CD4-positive, CD25-positive, alpha-beta regulatory T cell (primary cell): ENCODE measurements around the gene COPS3. TPM values are rescaled to one million over a fixed set of nuclear protein-coding genes. Genes with fewer than 3 reads are reported as not detected.

ENCODE experiments used
- ATAC-seq, 2 donors: fragments of 150-1000 bp; cut with Tn5 transposase; one replicate each; pipeline ENCODE4 v1.10.0; 2021; ENCODE audit warnings: low read depth in 2 of 2, moderate number of reproducible peaks in 2 of 2, moderate library complexity in 1 of 2
- DNase-seq, 3 donors: peaks; one replicate each; pipeline versions ENCODE4 v3.0.0 to v3.0.0-alpha.2; 2012 to 2022; ENCODE audit warnings: mixed read lengths in 1 of 3
- H3K27ac ChIP-seq: one replicate; pipeline ENCODE4 v1.7.0; 2013; ENCODE audit warnings: mild to moderate bottlenecking, low read length; ENCODE audit not compliant: insufficient read depth, poor library complexity, severe bottlenecking
- H3K27me3 ChIP-seq: one replicate; pipeline ENCODE4 v1.7.0; 2013; ENCODE audit warnings: low read length; ENCODE audit not compliant: control insufficient read depth, insufficient read depth
- H3K36me3 ChIP-seq: one replicate; pipeline ENCODE4 v1.7.0; 2013; ENCODE audit warnings: mild to moderate bottlenecking, low read length, moderate library complexity; ENCODE audit not compliant: control insufficient read depth, insufficient read depth
- H3K4me1 ChIP-seq: 2 replicates; pipeline ENCODE4 v1.7.0; 2013; ENCODE audit warnings: mild to moderate bottlenecking, low read length; ENCODE audit not compliant: insufficient read depth, control insufficient read depth, poor library complexity, severe bottlenecking
- H3K4me3 ChIP-seq: one replicate; pipeline ENCODE4 v1.7.0; 2013; ENCODE audit warnings: low read depth, mild to moderate bottlenecking, low read length, moderate library complexity
- H3K9me3 ChIP-seq, 2 experiments: 1 replicate in 1 of 2; 2 replicates in 1 of 2; pipeline ENCODE4 v1.7.0; 2013; ENCODE audit warnings: low read length in 2 of 2, mild to moderate bottlenecking in 1 of 2, moderate library complexity in 1 of 2; ENCODE audit not compliant: control insufficient read depth in 2 of 2
- H3K27ac Mint-ChIP-seq, 3 donors: one replicate each; pipeline ENCODE4 v1.8.0; 2020 to 2022; ENCODE audit warnings: mild to moderate bottlenecking in 3 of 3, mixed read lengths in 3 of 3, moderate library complexity in 2 of 3
- H3K27me3 Mint-ChIP-seq: one replicate; pipeline ENCODE4 v1.8.0; 2022; ENCODE audit warnings: mild to moderate bottlenecking, mixed read lengths
- H3K36me3 Mint-ChIP-seq: one replicate; pipeline ENCODE4 v1.8.0; 2020; ENCODE audit warnings: mixed read lengths
- H3K4me1 Mint-ChIP-seq, 4 donors: one replicate each; pipeline ENCODE4 v1.8.0; 2020 to 2022; ENCODE audit warnings: mixed read lengths in 4 of 4, mild to moderate bottlenecking in 1 of 4
- H3K4me3 Mint-ChIP-seq, 4 donors: one replicate each; pipeline ENCODE4 v1.8.0; 2020 to 2022; ENCODE audit warnings: mild to moderate bottlenecking in 4 of 4, mixed read lengths in 4 of 4, moderate library complexity in 3 of 4
- H3K9me3 Mint-ChIP-seq, 7 donors: one replicate each; pipeline ENCODE4 v1.8.0; 2020 to 2022; ENCODE audit warnings: mixed read lengths in 7 of 7, mild to moderate bottlenecking in 3 of 7, moderate library complexity in 2 of 7
- polyA plus RNA-seq, 4 donors: library from polyadenylated mRNA; unstranded; fragments of 300-500 nt; fragmentation: Illumina TruSeq; gene quantifications; one replicate each; pipeline ENCODE4 v1.2.3, GENCODE V29; 2021
- total RNA-seq: library from RNA; stranded (reverse); gene quantifications from one replicate; pipeline ENCODE4 v1.2.3, GENCODE V29; 2022

COPS3 gene
- total and polyA plus RNA-seq, 5 donors from 2014 or later: 92.1 to 123 (median 99.4) TPM

GRCh38 chr17:17220529-17220928, 60.5 kb downstream of the COPS3 start:
- H3K4me1 Mint-ChIP-seq: no peaks in the 10 kb centered on the region
- no peaks in the 10 kb centered on the region for H3K27me3 Mint-ChIP-seq
- peaks cover 56% of the 10 kb centered on the region for H3K36me3 Mint-ChIP-seq
- Histone ChIP-seq H3K27me3 (no peaks in the 10 kb centered on the region), H3K36me3 (peaks cover 90% of the 10 kb centered on the region), H3K9me3 (no peaks in the 10 kb centered on the region), H3K27ac (no peak overlapping the region), H3K4me1 (no peaks in the 10 kb centered on the region), H3K4me3 (no peak overlapping the region)
- DNase-seq (no peak), ATAC-seq (no peak)
- peak overlapping the region in 1 of 3 donors; percentile 26 for H3K27ac Mint-ChIP-seq
- H3K9me3 Mint-ChIP-seq: no peaks in the 10 kb centered on the region
- no peak overlapping the region for H3K4me3 Mint-ChIP-seq

GRCh38 chr17:17217995-17218394, 63.1 kb downstream of the COPS3 start:
- H3K4me1 ChIP-seq: no peaks in the 10 kb centered on the region
- no peaks in the 10 kb centered on the region for H3K4me1 Mint-ChIP-seq
- peaks cover 87% of the 10 kb centered on the region for H3K36me3 ChIP-seq
- H3K27me3 ChIP-seq: no peaks in the 10 kb centered on the region
- no peak for ATAC-seq
- peaks cover 41% of the 10 kb centered on the region for H3K36me3 Mint-ChIP-seq
- H3K27me3 Mint-ChIP-seq: no peaks in the 10 kb centered on the region
- DNase-seq: no peak
- no peak overlapping the region for H3K4me3 Mint-ChIP-seq
- no peak overlapping the region for H3K27ac Mint-ChIP-seq
- no peak overlapping the region for H3K27ac ChIP-seq
- H3K9me3 Mint-ChIP-seq: no peaks in the 10 kb centered on the region
- H3K4me3 ChIP-seq: no peak overlapping the region
- H3K9me3 ChIP-seq: no peaks in the 10 kb centered on the region

- no peaks in the 10 kb centered on the region for H3K27me3 Mint-ChIP-seq
- ATAC-seq (no peak), DNase-seq (no peak)
- H3K4me1 ChIP-seq: no peaks in the 10 kb centered on the region
- no peak overlapping the region for H3K4me3 ChIP-seq
- no peaks in the 10 kb centered on the region for H3K27me3 ChIP-seq
- peaks cover 40% of the 10 kb centered on the region for H3K36me3 Mint-ChIP-seq
- peak overlapping the region in 1 of 4 donors; percentile 56 for H3K4me3 Mint-ChIP-seq
- H3K9me3 Mint-ChIP-seq: no peaks in the 10 kb centered on the region
- no peak overlapping the region for H3K27ac Mint-ChIP-seq
- H3K36me3 ChIP-seq: peaks cover 82% of the 10 kb centered on the region
- H3K9me3 ChIP-seq: no peaks in the 10 kb centered on the region
- no peaks in the 10 kb centered on the region for H3K4me1 Mint-ChIP-seq
- no peak overlapping the region for H3K27ac ChIP-seq
Observed at GRCh38 chr17:17216776-17217175, 64.3 kb downstream of the COPS3 start.

- Histone ChIP-seq H3K27me3 (no peaks in the 10 kb centered on the region), H3K36me3 (peaks cover 81% of the 10 kb centered on the region), H3K4me1 (no peaks in the 10 kb centered on the region), H3K27ac (no peak overlapping the region), H3K4me3 (no peak overlapping the region), H3K9me3 (no peaks in the 10 kb centered on the region)
- Mint-ChIP-seq H3K9me3 (no peaks in the 10 kb centered on the region), H3K36me3 (peaks cover 40% of the 10 kb centered on the region), H3K27ac (peak overlapping the region in 1 of 3 donors; percentile 63), H3K4me1 (no peaks in the 10 kb centered on the region), H3K27me3 (no peaks in the 10 kb centered on the region), H3K4me3 (peak overlapping the region in 1 of 4 donors; percentile 56)
- ATAC-seq (no peak), DNase-seq (no peak)
Observed at GRCh38 chr17:17216236-17216635, 64.8 kb downstream of the COPS3 start.

GRCh38 chr17:17215575-17215974, 65.5 kb downstream of the COPS3 start:
- ATAC-seq (no peak), DNase-seq (no peak)
- H3K4me1 ChIP-seq: no peaks in the 10 kb centered on the region
- Mint-ChIP-seq H3K4me3 (no peak overlapping the region), H3K9me3 (no peaks in the 10 kb centered on the region), H3K4me1 (no peaks in the 10 kb centered on the region), H3K36me3 (peaks cover 35% of the 10 kb centered on the region), H3K27ac (no peak overlapping the region), H3K27me3 (no peaks in the 10 kb centered on the region)
- no peak overlapping the region for H3K27ac ChIP-seq
- no peak overlapping the region for H3K4me3 ChIP-seq
- H3K27me3 ChIP-seq: no peaks in the 10 kb centered on the region
- peaks cover 76% of the 10 kb centered on the region for H3K36me3 ChIP-seq
- no peaks in the 10 kb centered on the region for H3K9me3 ChIP-seq

- no peak overlapping the region for H3K27ac Mint-ChIP-seq
- no peak for DNase-seq
- no peaks in the 10 kb centered on the region for H3K27me3 Mint-ChIP-seq
- Histone ChIP-seq H3K4me3 (no peak overlapping the region), H3K27ac (no peak overlapping the region), H3K4me1 (no peaks in the 10 kb centered on the region), H3K9me3 (no peaks in the 10 kb centered on the region), H3K36me3 (peaks cover 69% of the 10 kb centered on the region), H3K27me3 (no peaks in the 10 kb centered on the region)
- H3K4me3 Mint-ChIP-seq: no peak overlapping the region
- H3K36me3 Mint-ChIP-seq: peaks cover 30% of the 10 kb centered on the region
- H3K9me3 Mint-ChIP-seq: no peaks in the 10 kb centered on the region
- H3K4me1 Mint-ChIP-seq: no peaks in the 10 kb centered on the region
- no peak for ATAC-seq
Observed at GRCh38 chr17:17214646-17215436, 66.2 kb downstream of the COPS3 start.

- no peak for DNase-seq
- no peaks in the 10 kb centered on the region for H3K9me3 ChIP-seq
- no peaks in the 10 kb centered on the region for H3K4me1 ChIP-seq
- Mint-ChIP-seq H3K36me3 (peaks cover 30% of the 10 kb centered on the region), H3K4me1 (no peaks in the 10 kb centered on the region), H3K27ac (no peak overlapping the region), H3K4me3 (no peak overlapping the region), H3K9me3 (no peaks in the 10 kb centered on the region), H3K27me3 (no peaks in the 10 kb centered on the region)
- no peaks in the 10 kb centered on the region for H3K27me3 ChIP-seq
- peaks cover 60% of the 10 kb centered on the region for H3K36me3 ChIP-seq
- H3K4me3 ChIP-seq: no peak overlapping the region
- no peak for ATAC-seq
- H3K27ac ChIP-seq: no peak overlapping the region
Observed at GRCh38 chr17:17213775-17214174, 67.3 kb downstream of the COPS3 start.

GRCh38 chr17:17207998-17208397, 73.0 kb downstream of the COPS3 start:
- peaks cover 4% of the 10 kb centered on the region for H3K36me3 Mint-ChIP-seq
- H3K27me3 Mint-ChIP-seq: no peaks in the 10 kb centered on the region
- peaks cover 0 to 32% (median 16%) of the 10 kb centered on the region in 4 donors for H3K4me1 Mint-ChIP-seq
- Histone ChIP-seq H3K27me3 (no peaks in the 10 kb centered on the region), H3K27ac (no peak overlapping the region), H3K4me1 (peaks cover 26% of the 10 kb centered on the region), H3K36me3 (peaks cover 9% of the 10 kb centered on the region), H3K9me3 (no peaks in the 10 kb centered on the region), H3K4me3 (no peak overlapping the region)
- peak overlapping the region in 1 of 3 donors; percentile 78 for H3K27ac Mint-ChIP-seq
- peak overlapping the region in 1 of 4 donors; percentile 60 for H3K4me3 Mint-ChIP-seq
- ATAC-seq (no peak), DNase-seq (peak in 1 of 3 donors; percentile 16)
- peaks cover 0 to 2% (median 0%) of the 10 kb centered on the region in 7 donors for H3K9me3 Mint-ChIP-seq
